HepG2 (cell line): ENCODE measurements around the gene PACS2. TPM values are rescaled to one million over a fixed set of nuclear protein-coding genes. Genes with fewer than 3 reads are reported as not detected.

ENCODE experiments used
- ATF7-NPFF ChIP-seq: sonication (generic); formaldehyde crosslinking; IDR thresholded peaks from 2 replicates; pipeline ENCODE4 v1.8.1; 2023; ENCODE audit warnings: mild to moderate bottlenecking, low read depth, missing genetic modification reagents, moderate library complexity
- BCLAF1 ChIP-seq: fragments of 450-650 bp; IDR thresholded peaks from 2 replicates; pipeline ENCODE4 v1.6.1; 2017; ENCODE audit warnings: mild to moderate bottlenecking
- DRAP1 ChIP-seq: IDR thresholded peaks from 2 replicates; pipeline ENCODE4 v1.6.1; 2016; ENCODE audit warnings: missing genetic modification reagents, missing compliant biosample characterization
- GPN1 ChIP-seq: sonication (generic); formaldehyde crosslinking; IDR thresholded peaks from 2 replicates; pipeline ENCODE4 v1.5.1; 2020; ENCODE audit warnings: missing genetic modification reagents, borderline replicate concordance
- HMGA1 ChIP-seq: sonication (generic); formaldehyde crosslinking; conservative IDR thresholded peaks from 2 replicates; pipeline ENCODE4 v1.4.0; 2020; ENCODE audit warnings: missing genetic modification reagents
- IKZF1 ChIP-seq: fragments of 450-650 bp; IDR thresholded peaks from 2 replicates; pipeline ENCODE4 v1.7.1; 2016
- IRF2 ChIP-seq: IDR thresholded peaks from 2 replicates; pipeline ENCODE4 v1.6.1; 2018; ENCODE audit warnings: missing genetic modification reagents, missing compliant biosample characterization
- MXD4 ChIP-seq: IDR thresholded peaks from 2 replicates; pipeline ENCODE4 v1.6.1; 2016; ENCODE audit warnings: mild to moderate bottlenecking, missing biosample characterization, missing genetic modification reagents
- MXI1 ChIP-seq: IDR thresholded peaks from 3 replicates; pipeline ENCODE4 v1.6.1; 2012; ENCODE audit warnings: low read depth, low read length, inconsistent platforms, borderline replicate concordance
- PLSCR1 ChIP-seq: sonication (generic); formaldehyde crosslinking; IDR thresholded peaks from 2 replicates; pipeline ENCODE4 v1.5.0; 2020; ENCODE audit warnings: missing genetic modification reagents, mild to moderate bottlenecking, borderline replicate concordance
- RFX5 ChIP-seq: IDR thresholded peaks from 2 replicates; pipeline ENCODE4 v1.6.1; 2011; ENCODE audit warnings: low read depth, low read length, improper control_type of control experiment
- SYNCRIP ChIP-seq: fragments of 200-400 bp; formaldehyde crosslinking; IDR thresholded peaks from 2 replicates; pipeline ENCODE4 v1.6.1; 2018; ENCODE audit warnings: mild to moderate bottlenecking, low read depth, low read length; ENCODE audit not compliant: insufficient read depth
- ZBTB3 ChIP-seq: sonication (generic); formaldehyde crosslinking; IDR thresholded peaks from 2 replicates; pipeline ENCODE4 v1.4.0; 2020; ENCODE audit warnings: low read depth, mild to moderate bottlenecking, moderate library complexity, missing genetic modification reagents, borderline replicate concordance
- ZKSCAN5 ChIP-seq: sonication (generic); formaldehyde crosslinking; IDR thresholded peaks from 2 replicates; pipeline ENCODE4 v1.5.1; 2020; ENCODE audit warnings: mild to moderate bottlenecking, missing genetic modification reagents
- ZNF124 ChIP-seq: sonication (generic); formaldehyde crosslinking; IDR thresholded peaks from 2 replicates; pipeline ENCODE4 v1.4.0; 2020; ENCODE audit warnings: missing genetic modification reagents
- ZNF180 ChIP-seq: sonication (generic); formaldehyde crosslinking; IDR thresholded peaks from 2 replicates; pipeline ENCODE4 v1.4.0; 2020; ENCODE audit warnings: low read depth, missing genetic modification reagents, borderline replicate concordance
- ZNF451 ChIP-seq: sonication (generic); formaldehyde crosslinking; IDR thresholded peaks from 2 replicates; pipeline ENCODE4 v1.5.0; 2020; ENCODE audit warnings: mild to moderate bottlenecking, missing genetic modification reagents
- ZNF552 ChIP-seq: sonication (generic); formaldehyde crosslinking; IDR thresholded peaks from 2 replicates; pipeline ENCODE4 v1.9.0; 2022; ENCODE audit warnings: missing genetic modification reagents, mild to moderate bottlenecking, borderline replicate concordance
- ZNF607 ChIP-seq: sonication (generic); formaldehyde crosslinking; IDR thresholded peaks from 2 replicates; pipeline ENCODE4 v1.5.1; 2020; ENCODE audit warnings: missing genetic modification reagents, mild to moderate bottlenecking, borderline replicate concordance
- ZNF614 ChIP-seq: IDR thresholded peaks from 2 replicates; pipeline ENCODE4 v1.6.1; 2018; ENCODE audit warnings: missing biosample characterization, missing genetic modification reagents, inconsistent platforms, borderline replicate concordance
- ZNF672 ChIP-seq: sonication (generic); formaldehyde crosslinking; IDR thresholded peaks from 2 replicates; pipeline ENCODE4 v1.8.1; 2022; ENCODE audit warnings: missing genetic modification reagents
- ZNF674 ChIP-seq: sonication (generic); formaldehyde crosslinking; IDR thresholded peaks from 2 replicates; pipeline ENCODE4 v1.5.0; 2020; ENCODE audit warnings: low read depth, mild to moderate bottlenecking, missing genetic modification reagents
- ZNF709 ChIP-seq: sonication (generic); formaldehyde crosslinking; IDR thresholded peaks from 2 replicates; pipeline ENCODE4 v1.5.0; 2020; ENCODE audit warnings: mild to moderate bottlenecking, missing genetic modification reagents
- ZNF850 ChIP-seq: sonication (generic); formaldehyde crosslinking; conservative IDR thresholded peaks from 2 replicates; pipeline ENCODE4 v1.9.0; 2021; ENCODE audit warnings: mild to moderate bottlenecking, missing genetic modification reagents
- polyA plus RNA-seq, 8 experiments: library from polyadenylated mRNA; depleted of rRNA in 3 of 8; stranded (reverse) in 7 of 8; unstranded in 1 of 8; fragments of >200 nt; fragmentation: Illumina TruSeq in 4 of 8; extraction: Trizol in 4 of 8; gene quantifications; 2 replicates each; pipeline versions ENCODE4 v1.2.1 to v1.2.3, GENCODE V29; 2011 to 2016; ENCODE audit warnings: low read depth in 4 of 8, missing spikeins in 1 of 8, mixed read lengths in 1 of 8; ENCODE audit not compliant: insufficient read depth in 1 of 8
- total RNA-seq, 5 experiments: library from RNA; depleted of rRNA; stranded (reverse); fragments of >200 nt; fragmentation: Illumina TruSeq; extraction: Trizol; gene quantifications; 2 replicates each; pipeline ENCODE4 v1.2.3, GENCODE V29; 2016; ENCODE audit warnings: low read depth in 1 of 5
- TF ChIP-seq, protein P1 (sequence below): sonication (generic); formaldehyde crosslinking; IDR thresholded peaks from 2 replicates; pipeline ENCODE4 v1.5.0; 2020; ENCODE audit warnings: mild to moderate bottlenecking, missing genetic modification reagents

Gene PACS2
- total and polyA plus RNA-seq, 2 of the 13 experiments (the other 11 are each of a cell fraction or from before 2014, with no cell fraction given) = 23.6 to 27.6 TPM

- no peak for TF ChIP-seq BCLAF1
- TF ChIP-seq, protein P1, sequence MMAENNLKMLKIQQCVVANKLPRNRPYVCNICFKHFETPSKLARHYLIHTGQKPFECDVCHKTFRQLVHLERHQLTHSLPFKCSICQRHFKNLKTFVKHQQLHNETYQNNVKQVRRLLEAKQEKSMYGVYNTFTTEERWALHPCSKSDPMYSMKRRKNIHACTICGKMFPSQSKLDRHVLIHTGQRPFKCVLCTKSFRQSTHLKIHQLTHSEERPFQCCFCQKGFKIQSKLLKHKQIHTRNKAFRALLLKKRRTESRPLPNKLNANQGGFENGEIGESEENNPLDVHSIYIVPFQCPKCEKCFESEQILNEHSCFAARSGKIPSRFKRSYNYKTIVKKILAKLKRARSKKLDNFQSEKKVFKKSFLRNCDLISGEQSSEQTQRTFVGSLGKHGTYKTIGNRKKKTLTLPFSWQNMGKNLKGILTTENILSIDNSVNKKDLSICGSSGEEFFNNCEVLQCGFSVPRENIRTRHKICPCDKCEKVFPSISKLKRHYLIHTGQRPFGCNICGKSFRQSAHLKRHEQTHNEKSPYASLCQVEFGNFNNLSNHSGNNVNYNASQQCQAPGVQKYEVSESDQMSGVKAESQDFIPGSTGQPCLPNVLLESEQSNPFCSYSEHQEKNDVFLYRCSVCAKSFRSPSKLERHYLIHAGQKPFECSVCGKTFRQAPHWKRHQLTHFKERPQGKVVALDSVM (CRISPR knock-in tag) = peak; percentile 19; the same call in 1 of the 2 replicates
- TF ChIP-seq IKZF1 = no peak
- TF ChIP-seq MXI1 = no peak
- no peak for TF ChIP-seq SYNCRIP
- peak; percentile 17; the same call in 1 of the 2 replicates for TF ChIP-seq ZKSCAN5 (CRISPR knock-in tag)
- TF ChIP-seq ZNF614 (CRISPR knock-in tag) = no peak
- peak; percentile 81 for TF ChIP-seq MXD4 (CRISPR knock-in tag)
- TF ChIP-seq ZNF850 = 0 out of 2 replicates have a peak, but pooled peaks have one; percentile 63
- TF ChIP-seq ATF7-NPFF (CRISPR knock-in tag) = no peak; the same call in 1 of the 2 replicates
- peak; percentile 61 for TF ChIP-seq ZNF552 (CRISPR knock-in tag)
- TF ChIP-seq IRF2 (CRISPR knock-in tag) = no peak
- no peak for TF ChIP-seq ZNF674 (CRISPR knock-in tag)
- no peak for TF ChIP-seq PLSCR1 (CRISPR knock-in tag)
- TF ChIP-seq ZNF672 (CRISPR knock-in tag) = no peak
- no peak for TF ChIP-seq HMGA1 (CRISPR knock-in tag)
- no peak for TF ChIP-seq ZNF180 (CRISPR knock-in tag)
- peak; percentile 59; the same call in 1 of the 2 replicates for TF ChIP-seq ZNF709 (CRISPR knock-in tag)
- TF ChIP-seq ZNF124 (CRISPR knock-in tag) = no peak
- TF ChIP-seq ZBTB3 (CRISPR knock-in tag) = no peak; the same call in 1 of the 2 replicates
- TF ChIP-seq ZNF607 = peak; percentile 16; the same call in 1 of the 2 replicates
- no peak for TF ChIP-seq DRAP1 (CRISPR knock-in tag)
- no peak for TF ChIP-seq GPN1 (CRISPR knock-in tag)
- TF ChIP-seq ZNF451 (CRISPR knock-in tag) = no peak
- TF ChIP-seq RFX5 = no peak
Measured at GRCh38 chr14:105398726-105399465, 84.3 kb downstream of the PACS2 start (continued).
